Measurements from ENCODE around the gene FDXR. TPM values are rescaled to one million over a fixed set of nuclear protein-coding genes. Genes with fewer than 3 reads are reported as not detected.

The FDXR gene
- total RNA-seq, 2 experiments from 2014 or later, result 38.2 to 39.4 TPM

DNA sequence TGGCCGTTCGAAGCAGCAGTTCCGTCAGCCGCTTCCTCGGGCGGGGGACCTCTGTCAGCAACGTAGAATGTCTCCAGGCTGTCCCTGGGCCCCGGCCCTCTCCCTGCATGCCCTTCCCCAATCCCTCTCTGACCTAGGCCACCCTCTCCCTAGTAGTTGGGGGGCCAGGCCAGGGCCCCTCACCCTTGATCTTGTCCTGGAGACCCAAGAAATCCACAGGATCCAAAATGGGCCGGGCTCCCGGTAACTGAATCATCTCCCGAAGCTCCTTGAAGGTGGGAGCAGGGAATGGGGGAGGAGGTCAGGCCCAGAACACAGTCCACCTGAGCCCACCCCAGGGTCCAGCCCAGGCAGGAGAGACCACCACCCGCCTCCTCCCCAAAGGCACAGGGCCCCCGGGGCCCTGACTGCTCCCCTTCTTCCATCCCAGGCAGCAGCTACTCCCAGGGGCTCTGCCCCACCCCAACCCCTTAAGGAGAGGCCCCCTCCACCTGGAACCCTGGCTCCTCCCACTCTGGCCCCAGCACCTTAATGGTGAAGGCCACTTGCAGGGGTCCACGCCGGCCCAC, 8.4 kb downstream of the FDXR start:
- no peaks in the 10 kb centered on the region for H3K9me3 Mint-ChIP-seq (ENCODE audit: low read depth)
- CTCF ChIA-PET, result interaction anchor here (0.7 to 20.3 kb wide), 13 partner anchors 10 to 207 kb away, joined by 3 to 262 read pairs (median 4); partner anchors contain the start of gene FDXR
- ATAC-seq (no peak), DNase-seq (no peak)
- H3K4me3 Mint-ChIP-seq, result no peak overlapping the region
- H3K36me3 Mint-ChIP-seq, result peaks cover 6% of the 10 kb centered on the region
- H3K27me3 Mint-ChIP-seq, result peaks cover 23% of the 10 kb centered on the region
- peaks cover 11% of the 10 kb centered on the region for H3K4me1 Mint-ChIP-seq
- no peak overlapping the region for H3K27ac Mint-ChIP-seq

DNA sequence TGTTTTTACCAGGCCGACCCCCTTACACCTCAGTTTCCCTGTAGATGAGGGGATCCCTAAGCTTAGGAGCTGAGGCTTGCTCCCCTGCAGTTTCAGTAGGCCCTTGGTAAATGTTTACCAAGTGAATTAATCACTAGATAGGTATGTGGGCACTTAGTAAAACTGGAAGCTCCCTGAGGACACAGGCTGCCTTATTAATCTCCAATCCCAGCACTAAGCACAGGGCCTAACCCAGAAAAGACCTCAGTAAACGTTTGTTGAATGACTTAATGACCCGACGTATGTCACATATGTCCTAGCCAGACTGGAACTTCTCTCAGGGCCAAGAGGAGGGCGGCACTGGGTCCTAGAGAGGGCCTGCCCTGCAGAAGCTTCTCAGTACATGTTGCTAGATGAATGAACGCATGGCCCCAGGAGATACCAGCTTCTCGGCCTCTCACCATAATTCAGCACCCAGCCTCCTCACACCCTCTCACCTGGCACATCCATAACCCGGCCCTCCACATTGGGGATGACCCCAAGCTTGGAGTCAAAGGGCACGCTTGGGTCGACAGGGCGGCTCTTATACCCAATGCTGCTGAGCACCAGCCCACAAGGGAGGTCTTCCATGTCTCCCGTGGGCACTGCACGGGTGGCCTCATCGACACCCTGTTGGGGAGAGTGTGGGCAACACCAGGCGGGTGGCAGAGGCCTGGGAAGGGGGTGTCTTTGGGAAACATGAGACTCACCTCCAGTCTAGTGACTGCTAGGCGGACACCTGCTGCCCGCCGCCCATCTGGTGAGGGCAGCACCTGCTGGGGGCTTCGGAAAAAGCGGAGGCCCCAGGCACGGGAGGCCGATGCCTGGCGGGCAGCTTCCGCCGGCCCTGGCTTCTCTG, 9.1 kb downstream of the FDXR start:
- CTCF ChIA-PET, result interaction anchor here (0.7 to 20.3 kb wide), 15 partner anchors 9 to 207 kb away, joined by 3 to 262 read pairs (median 5); partner anchors contain the start of gene FDXR
- peaks cover 30% of the 10 kb centered on the region for H3K27me3 Mint-ChIP-seq
- H3K4me1 Mint-ChIP-seq, result peaks cover 10% of the 10 kb centered on the region
- no peak overlapping the region for H3K27ac Mint-ChIP-seq
- H3K4me3 Mint-ChIP-seq, result no peak overlapping the region
- H3K9me3 Mint-ChIP-seq (ENCODE audit: low read depth), result no peaks in the 10 kb centered on the region
- peaks cover 6% of the 10 kb centered on the region for H3K36me3 Mint-ChIP-seq
- ATAC-seq, result no peak
- DNase-seq, result no peak

- Mint-ChIP-seq H3K9me3 (ENCODE audit: low read depth) (no peaks in the 10 kb centered on the region), H3K27me3 (peaks cover 36% of the 10 kb centered on the region), H3K27ac (no peak overlapping the region), H3K36me3 (peaks cover 6% of the 10 kb centered on the region), H3K4me3 (no peak overlapping the region), H3K4me1 (peaks cover 7% of the 10 kb centered on the region)
- DNase-seq (no peak), ATAC-seq (no peak)
- CTCF ChIA-PET, result interaction anchor here (0.9 to 20.3 kb wide), 20 partner anchors 10 to 495 kb away, joined by 3 to 262 read pairs (median 7); partner anchors contain the start of gene FDXR
These were observed 9.9 kb downstream of the FDXR start for GRCh38 chr17:74862919-74863318.

DNA sequence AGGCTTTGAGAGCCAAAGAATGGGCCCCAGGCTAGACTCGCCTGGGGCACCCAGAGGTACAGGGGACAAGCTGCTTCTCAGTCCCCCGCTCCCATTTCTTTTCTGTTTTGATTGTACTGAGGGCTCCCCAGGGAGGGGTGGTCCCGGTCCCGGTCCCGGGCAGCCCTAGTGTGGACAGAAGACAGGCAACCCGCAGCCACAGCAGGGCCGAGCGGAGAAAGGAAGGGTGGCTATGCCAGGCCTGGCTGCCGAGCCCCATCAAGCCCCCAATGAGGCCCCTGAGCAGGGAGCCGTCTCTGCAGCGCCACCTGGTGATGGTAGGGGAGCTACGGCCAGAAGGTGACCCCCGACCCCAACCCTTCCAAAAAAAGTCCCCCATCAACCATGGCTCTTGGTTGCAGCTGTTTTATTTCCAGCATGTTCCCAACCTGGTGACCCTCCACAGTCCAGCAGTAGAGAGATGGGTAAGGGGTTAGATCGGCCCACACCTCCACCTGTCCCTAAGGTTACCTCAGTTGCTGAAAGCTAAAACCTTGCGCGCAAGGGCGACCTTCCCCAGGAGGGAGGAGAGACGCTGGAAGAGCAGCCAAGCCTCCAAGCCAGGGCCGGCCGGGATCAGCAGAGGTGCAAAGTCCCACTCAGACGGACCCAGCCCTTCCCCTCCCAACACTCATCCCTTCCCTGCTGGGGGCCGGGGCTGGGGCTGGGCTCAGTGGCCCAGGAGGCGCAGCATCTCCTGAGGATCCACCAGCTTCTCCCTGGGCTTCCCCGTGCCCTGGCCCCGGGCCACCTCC, 10.5 kb downstream of the FDXR start:
- CTCF ChIA-PET, result interaction anchor here (0.8 to 20.3 kb wide), 25 partner anchors 10 to 494 kb away, joined by 3 to 262 read pairs (median 5); partner anchors contain the start of gene FDXR
- Mint-ChIP-seq H3K4me1 (peaks cover 7% of the 10 kb centered on the region), H3K4me3 (no peak overlapping the region), H3K36me3 (peaks cover 6% of the 10 kb centered on the region), H3K27ac (no peak overlapping the region), H3K27me3 (peaks cover 41% of the 10 kb centered on the region), H3K9me3 (ENCODE audit: low read depth) (no peaks in the 10 kb centered on the region)
- DNase-seq, result peak; percentile 78
- ATAC-seq, result peak; percentile 61

- Mint-ChIP-seq H3K4me1 (peaks cover 7% of the 10 kb centered on the region), H3K27ac (no peak overlapping the region), H3K9me3 (ENCODE audit: low read depth) (no peaks in the 10 kb centered on the region), H3K27me3 (peaks cover 47% of the 10 kb centered on the region), H3K4me3 (no peak overlapping the region), H3K36me3 (peaks cover 6% of the 10 kb centered on the region)
- DNase-seq (no peak), ATAC-seq (no peak)
- CTCF ChIA-PET, result interaction anchor here (0.8 to 20.3 kb wide), 22 partner anchors 9 to 494 kb away, joined by 3 to 262 read pairs (median 6); partner anchors contain the start of gene FDXR
These were observed 11.1 kb downstream of the FDXR start for GRCh38 chr17:74861662-74862107.

- ATAC-seq (no peak), DNase-seq (no peak)
- H3K9me3 Mint-ChIP-seq (ENCODE audit: low read depth), result no peaks in the 10 kb centered on the region
- peaks cover 52% of the 10 kb centered on the region for H3K27me3 Mint-ChIP-seq
- CTCF ChIA-PET, result interaction anchor here (0.7 to 20.3 kb wide), 19 partner anchors 8 to 417 kb away, joined by 3 to 262 read pairs (median 6); partner anchors contain the start of gene FDXR
- H3K27ac Mint-ChIP-seq, result no peak overlapping the region
- H3K4me1 Mint-ChIP-seq, result peaks cover 7% of the 10 kb centered on the region
- peaks cover 6% of the 10 kb centered on the region for H3K36me3 Mint-ChIP-seq
- no peak overlapping the region for H3K4me3 Mint-ChIP-seq
These were observed 11.7 kb downstream of the FDXR start for GRCh38 chr17:74860872-74861661.

- ATAC-seq (no peak), DNase-seq (no peak)
- Mint-ChIP-seq H3K27me3 (peaks cover 59% of the 10 kb centered on the region), H3K4me1 (peaks cover 7% of the 10 kb centered on the region), H3K4me3 (no peak overlapping the region), H3K9me3 (ENCODE audit: low read depth) (no peaks in the 10 kb centered on the region), H3K27ac (no peak overlapping the region), H3K36me3 (peaks cover 6% of the 10 kb centered on the region)
- CTCF ChIA-PET, result interaction anchor here (0.7 to 20.3 kb wide), 8 partner anchors 11 to 203 kb away, joined by 3 to 262 read pairs (median 6); partner anchors contain the start of gene FDXR
These were observed 12.4 kb downstream of the FDXR start for GRCh38 chr17:74860229-74860871.

DNA sequence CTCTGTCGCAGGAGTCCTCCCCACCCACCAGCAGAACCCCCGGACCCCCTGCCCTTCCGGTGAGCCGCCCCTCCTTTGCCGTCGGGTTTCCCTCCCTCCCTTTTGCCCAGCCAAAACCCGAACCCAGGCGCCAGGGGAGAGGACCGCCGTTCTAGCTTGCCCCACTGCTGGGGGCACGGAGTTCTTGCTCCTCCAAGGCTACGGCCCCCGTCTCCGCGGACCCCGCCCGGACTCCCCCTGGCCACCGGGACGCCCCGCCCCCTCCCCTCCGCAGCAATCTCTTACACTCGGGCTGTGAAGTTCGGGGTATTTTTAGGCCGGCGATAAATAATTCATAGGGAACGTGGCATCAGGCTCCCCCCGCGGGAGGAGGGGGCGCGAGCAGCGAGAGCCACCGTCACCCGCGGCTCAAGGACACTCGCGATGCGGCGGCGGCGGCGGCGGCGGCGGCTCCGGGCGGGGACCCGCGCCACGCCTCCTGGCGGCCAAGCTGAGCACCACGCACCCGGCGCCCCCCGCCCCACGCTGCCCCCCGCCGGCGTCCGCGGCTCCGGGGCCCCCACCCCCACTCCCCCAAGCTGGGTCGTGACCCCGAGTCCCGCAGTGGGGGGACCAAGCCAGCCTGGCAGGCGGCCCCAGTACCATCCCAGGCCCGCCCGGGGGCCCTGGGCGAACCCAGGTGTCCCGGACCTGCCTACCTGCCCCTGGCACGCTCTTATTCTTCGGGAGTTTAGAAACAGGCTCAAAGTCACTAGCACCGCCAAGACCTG, 13.2 kb downstream of the FDXR start, which contains the start of gene GRIN2C:
Gene GRIN2C, minus strand, starts transcription at position 427 of the 770 bp plus-strand sequence. CDS start 4,793 bp downstream, outside the sequence.
- CTCF ChIA-PET, result interaction anchor here (1.3 to 20.3 kb wide), 6 partner anchors 12 to 202 kb away, joined by 4 to 262 read pairs (median 6); partner anchors contain the start of gene FDXR
- H3K4me3 Mint-ChIP-seq, result no peak within 1 kb of the TSS
- ATAC-seq (no peak), DNase-seq (no peak)
- no peak within 1 kb of the TSS for H3K27ac Mint-ChIP-seq
- H3K27me3 Mint-ChIP-seq, result peaks cover 64% of the 10 kb centered on the region
- H3K4me1 Mint-ChIP-seq, result peaks cover 5% of the 10 kb centered on the region
- no peaks in the 10 kb centered on the region for H3K9me3 Mint-ChIP-seq (ENCODE audit: low read depth)
- peaks cover 6% of the 10 kb centered on the region for H3K36me3 Mint-ChIP-seq

GRCh38 chr17:74858672-74859458, 13.9 kb downstream of the FDXR start:
- no peak overlapping the region for H3K27ac Mint-ChIP-seq
- H3K9me3 Mint-ChIP-seq (ENCODE audit: low read depth), result no peaks in the 10 kb centered on the region
- H3K4me3 Mint-ChIP-seq, result no peak overlapping the region
- H3K4me1 Mint-ChIP-seq, result peaks cover 5% of the 10 kb centered on the region
- peaks cover 72% of the 10 kb centered on the region for H3K27me3 Mint-ChIP-seq
- DNase-seq (no peak), ATAC-seq (no peak)
- CTCF ChIA-PET, result interaction anchor here (0.5 to 20.3 kb wide), 6 partner anchors 14 to 293 kb away, joined by 3 to 262 read pairs (median 8); partner anchors contain the start of gene FDXR
- peaks cover 6% of the 10 kb centered on the region for H3K36me3 Mint-ChIP-seq

- no peak for ATAC-seq
- DNase-seq, result no peak
- peaks cover 8% of the 10 kb centered on the region for H3K4me1 Mint-ChIP-seq
- H3K4me3 Mint-ChIP-seq, result no peak overlapping the region
- no peaks in the 10 kb centered on the region for H3K9me3 Mint-ChIP-seq (ENCODE audit: low read depth)
- H3K27ac Mint-ChIP-seq, result no peak overlapping the region
- H3K36me3 Mint-ChIP-seq, result peaks cover under 1% of the 10 kb centered on the region
- H3K27me3 Mint-ChIP-seq, result peaks cover 82% of the 10 kb centered on the region
- CTCF ChIA-PET, result interaction anchor here (2.3 to 20.3 kb wide), 3 partner anchors 14 to 66 kb away, joined by 8 to 262 read pairs (median 8); partner anchors contain the start of gene FDXR
These were observed 15.6 kb downstream of the FDXR start for GRCh38 chr17:74857191-74857590.
